Ammon's horn (tissue), 1 donor: ENCODE measurements around the gene GNA14.
"Not testable (repeated sequence)": the region's sequence is repeated elsewhere in the genome, so short reads cannot be mapped to it uniquely, and the experiment has no call there.

Experiments
- DNase-seq: peaks from one replicate; pipeline ENCODE4 v3.0.0-alpha.2; 2016; ENCODE audit warnings: low spot score

GNA14 gene

GRCh38 chr9:77643871-77644270 lies 4.3 kb downstream of the GNA14 start:
- DNase-seq: no peak

- DNase-seq: no peak
Observed at GRCh38 chr9:77640741-77641580, 7.2 kb downstream of the GNA14 start.

GRCh38 chr9:77632652-77633051 lies 15.5 kb downstream of the GNA14 start:
- DNase-seq: no peak

- not testable (repeated sequence) for DNase-seq
Observed at GRCh38 chr9:77628864-77629263, 19.3 kb downstream of the GNA14 start.

GRCh38 chr9:77616191-77616590 lies 31.9 kb downstream of the GNA14 start:
- DNase-seq: no peak

- DNase-seq: no peak
Observed at GRCh38 chr9:77614645-77615044, 33.5 kb downstream of the GNA14 start.

- DNase-seq: no peak
Observed at GRCh38 chr9:77606526-77606925, 41.6 kb downstream of the GNA14 start.

GRCh38 chr9:77605449-77606220 lies 42.5 kb downstream of the GNA14 start:
- no peak for DNase-seq

GRCh38 chr9:77604316-77604715 lies 43.8 kb downstream of the GNA14 start:
- no peak for DNase-seq

- DNase-seq: no peak
Observed at GRCh38 chr9:77602852-77603251, 45.3 kb downstream of the GNA14 start.

- no peak for DNase-seq
Observed at GRCh38 chr9:77601476-77602099, 46.5 kb downstream of the GNA14 start.

GRCh38 chr9:77600810-77601209 lies 47.3 kb downstream of the GNA14 start:
- DNase-seq: no peak

- DNase-seq: no peak
Observed at GRCh38 chr9:77599492-77599891, 48.6 kb downstream of the GNA14 start.

- no peak for DNase-seq
Observed at GRCh38 chr9:77598991-77599390, 49.1 kb downstream of the GNA14 start.

- DNase-seq: peak; percentile 13
Observed at GRCh38 chr9:77598524-77598923, 49.6 kb downstream of the GNA14 start.

- no peak for DNase-seq
Observed at GRCh38 chr9:77597057-77597456, 51.1 kb downstream of the GNA14 start.

GRCh38 chr9:77595426-77596095 lies 52.6 kb downstream of the GNA14 start:
- DNase-seq: peak; percentile 25

GRCh38 chr9:77594963-77595362 lies 53.2 kb downstream of the GNA14 start:
- no peak for DNase-seq

GRCh38 chr9:77593528-77593927 lies 54.6 kb downstream of the GNA14 start:
- no peak for DNase-seq

GRCh38 chr9:77592476-77592875 lies 55.6 kb downstream of the GNA14 start:
- no peak for DNase-seq

- no peak for DNase-seq
Observed at GRCh38 chr9:77589046-77589795, 58.9 kb downstream of the GNA14 start.
